ENCODE measurements around the gene PLEKHA7. TPM values are rescaled to one million over a fixed set of nuclear protein-coding genes. Genes with fewer than 3 reads are reported as not detected.

Gene PLEKHA7
- total RNA-seq, 1 experiment from 2014 or later: 18.4 TPM

DNA sequence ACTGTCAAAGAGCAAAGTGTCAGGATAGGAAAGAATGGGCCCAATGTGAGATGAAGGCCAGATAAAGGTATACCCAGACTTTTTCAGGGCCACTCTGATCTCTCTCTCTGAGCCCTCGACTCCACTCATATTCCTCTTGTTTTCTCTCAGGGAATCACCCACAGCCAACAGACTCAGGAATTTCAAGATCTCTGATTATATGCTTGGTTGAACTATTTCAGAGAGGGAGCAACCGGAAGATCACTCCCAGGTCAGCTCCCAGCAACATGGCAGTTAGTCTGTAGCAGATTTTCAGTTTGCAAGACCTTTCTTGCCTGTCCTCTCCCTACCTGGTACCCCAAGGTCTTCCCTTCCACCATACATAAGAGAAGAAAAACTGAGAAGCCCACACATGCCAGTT lies 173.3 kb downstream of the PLEKHA7 start:
- ChIA-PET POLR2A (ENCODE audit: unreplicated experiment) (no interaction called here), CTCF (no interaction called here)
- intact Hi-C loops (cut with micrococcal nuclease): no loop called here
- ATAC-seq (no peak), DNase-seq (no peak)
- Histone ChIP-seq H3K4me2 (ENCODE audit: low read length) (no peak overlapping the region), H4K20me1 (ENCODE audit: low read length) (no peaks in the 10 kb centered on the region), H3K9me2 (replicated peaks; ENCODE audit: low read length) (no peaks in the 10 kb centered on the region), H3K9ac (ENCODE audit: low read length) (no peak overlapping the region), H3F3A (ENCODE audit: low read length, unreplicated experiment) (no peaks in the 10 kb centered on the region), H3K79me2 (ENCODE audit: low read length) (no peaks in the 10 kb centered on the region), H3K36me3 (ENCODE audit: low read depth, low read length) (no peaks in the 10 kb centered on the region), H3K4me1 (ENCODE audit: insufficient read depth, low read length) (no peaks in the 10 kb centered on the region), H2AFZ (ENCODE audit: low read length) (no peak overlapping the region), H3K27ac (ENCODE audit: low read length) (no peak overlapping the region), H3K27me3 (ENCODE audit: low read length) (no peaks in the 10 kb centered on the region), H3K4me3 (ENCODE audit: low read length) (no peak overlapping the region), H3K9me3 (ENCODE audit: low read length) (no peaks in the 10 kb centered on the region)
- BruUV-seq (replicated peaks): no TSS peak
- TF ChIP-seq EZH2phosphoT487 (IDR thresholded peaks at IDR 0.05; ENCODE audit: borderline replicate concordance, low read length) (no peak), EZH2 (IDR thresholded peaks at IDR 0.05; ENCODE audit: low read length, unreplicated experiment) (no peak)
- TF ChIP-seq, protein P1, sequence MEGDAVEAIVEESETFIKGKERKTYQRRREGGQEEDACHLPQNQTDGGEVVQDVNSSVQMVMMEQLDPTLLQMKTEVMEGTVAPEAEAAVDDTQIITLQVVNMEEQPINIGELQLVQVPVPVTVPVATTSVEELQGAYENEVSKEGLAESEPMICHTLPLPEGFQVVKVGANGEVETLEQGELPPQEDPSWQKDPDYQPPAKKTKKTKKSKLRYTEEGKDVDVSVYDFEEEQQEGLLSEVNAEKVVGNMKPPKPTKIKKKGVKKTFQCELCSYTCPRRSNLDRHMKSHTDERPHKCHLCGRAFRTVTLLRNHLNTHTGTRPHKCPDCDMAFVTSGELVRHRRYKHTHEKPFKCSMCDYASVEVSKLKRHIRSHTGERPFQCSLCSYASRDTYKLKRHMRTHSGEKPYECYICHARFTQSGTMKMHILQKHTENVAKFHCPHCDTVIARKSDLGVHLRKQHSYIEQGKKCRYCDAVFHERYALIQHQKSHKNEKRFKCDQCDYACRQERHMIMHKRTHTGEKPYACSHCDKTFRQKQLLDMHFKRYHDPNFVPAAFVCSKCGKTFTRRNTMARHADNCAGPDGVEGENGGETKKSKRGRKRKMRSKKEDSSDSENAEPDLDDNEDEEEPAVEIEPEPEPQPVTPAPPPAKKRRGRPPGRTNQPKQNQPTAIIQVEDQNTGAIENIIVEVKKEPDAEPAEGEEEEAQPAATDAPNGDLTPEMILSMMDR (conservative IDR thresholded peaks at IDR 0.05; ENCODE audit: low read depth, low read length): no peak

DNA sequence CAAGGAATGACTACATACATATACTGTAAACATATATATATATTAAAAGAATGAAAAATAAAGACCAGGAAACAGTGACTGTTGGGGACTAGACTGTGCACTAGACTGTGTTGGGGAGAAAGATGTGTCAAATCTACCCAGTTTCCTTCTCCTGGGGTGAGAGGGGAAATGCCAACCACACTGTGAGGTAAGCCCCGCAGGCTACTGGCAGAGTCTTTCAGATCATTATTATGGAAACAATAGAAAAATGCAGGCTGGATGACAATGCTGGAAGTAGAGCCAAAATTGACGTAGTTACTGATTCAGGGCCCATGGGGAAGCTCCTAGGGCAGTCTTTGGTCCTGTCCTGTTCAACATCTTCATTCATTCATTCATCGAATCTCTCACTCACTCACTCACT lies 174.4 kb downstream of the PLEKHA7 start:
- ATAC-seq (no peak), DNase-seq (no peak)
- CTCF ChIA-PET: no interaction called here
- no peak overlapping the region for H2AFZ ChIP-seq (ENCODE audit: low read length)
- no peaks in the 10 kb centered on the region for H3F3A ChIP-seq (ENCODE audit: low read length, unreplicated experiment)
- H3K9ac ChIP-seq (ENCODE audit: low read length): no peak overlapping the region
- no peaks in the 10 kb centered on the region for H3K27me3 ChIP-seq (ENCODE audit: low read length)
- no TSS peak for BruUV-seq (replicated peaks)
- no peak overlapping the region for H3K27ac ChIP-seq (ENCODE audit: low read length)
- no peaks in the 10 kb centered on the region for H3K4me1 ChIP-seq (ENCODE audit: insufficient read depth, low read length)
- H3K36me3 ChIP-seq (ENCODE audit: low read depth, low read length): no peaks in the 10 kb centered on the region
- intact Hi-C loops (cut with micrococcal nuclease): no loop called here
- POLR2A ChIA-PET (ENCODE audit: unreplicated experiment): no interaction called here
- no peaks in the 10 kb centered on the region for H3K9me2 ChIP-seq (replicated peaks; ENCODE audit: low read length)
- H3K4me2 ChIP-seq (ENCODE audit: low read length): no peak overlapping the region
- H3K9me3 ChIP-seq (ENCODE audit: low read length): no peaks in the 10 kb centered on the region
- TF ChIP-seq EZH2phosphoT487 (IDR thresholded peaks at IDR 0.05; ENCODE audit: borderline replicate concordance, low read length) (no peak), EZH2 (IDR thresholded peaks at IDR 0.05; ENCODE audit: low read length, unreplicated experiment) (no peak)
- TF ChIP-seq, protein P1 (conservative IDR thresholded peaks at IDR 0.05; ENCODE audit: low read depth, low read length): no peak
- H4K20me1 ChIP-seq (ENCODE audit: low read length): no peaks in the 10 kb centered on the region
- H3K79me2 ChIP-seq (ENCODE audit: low read length): no peaks in the 10 kb centered on the region
- H3K4me3 ChIP-seq (ENCODE audit: low read length): no peak overlapping the region

DNA sequence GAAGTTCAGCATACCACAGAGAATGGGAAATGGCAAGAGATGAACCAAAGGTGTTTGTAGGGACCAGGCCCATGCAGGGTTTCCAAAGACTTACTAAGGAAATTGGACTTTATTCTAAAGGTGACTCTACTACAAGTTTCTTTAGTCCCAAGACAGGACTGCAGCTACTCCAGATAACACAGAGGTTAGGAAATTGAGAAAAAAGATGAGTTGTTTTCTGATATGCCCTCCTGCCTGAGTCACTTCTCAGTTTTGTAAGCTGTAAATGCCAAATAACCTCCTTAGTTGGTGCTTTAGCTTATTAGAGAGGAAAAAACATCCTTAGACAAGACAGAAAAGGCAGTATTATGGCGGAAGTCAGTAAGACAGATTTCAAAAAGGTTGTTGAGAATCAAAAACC lies 179.8 kb downstream of the PLEKHA7 start:
- Histone ChIP-seq H3K9me3 (ENCODE audit: low read length) (no peaks in the 10 kb centered on the region), H3K4me3 (ENCODE audit: low read length) (no peak overlapping the region), H3F3A (ENCODE audit: low read length, unreplicated experiment) (no peaks in the 10 kb centered on the region), H3K27me3 (ENCODE audit: low read length) (no peaks in the 10 kb centered on the region), H3K4me2 (ENCODE audit: low read length) (no peak overlapping the region), H3K4me1 (ENCODE audit: insufficient read depth, low read length) (no peaks in the 10 kb centered on the region), H3K36me3 (ENCODE audit: low read depth, low read length) (0 out of 2 replicates have a peak, but pooled peaks cover 4% of the 10 kb centered on the region), H2AFZ (ENCODE audit: low read length) (no peak overlapping the region), H3K79me2 (ENCODE audit: low read length) (no peaks in the 10 kb centered on the region), H3K9me2 (replicated peaks; ENCODE audit: low read length) (no peaks in the 10 kb centered on the region), H3K27ac (ENCODE audit: low read length) (no peak overlapping the region), H4K20me1 (ENCODE audit: low read length) (no peaks in the 10 kb centered on the region), H3K9ac (ENCODE audit: low read length) (no peak overlapping the region)
- POLR2A ChIA-PET (ENCODE audit: unreplicated experiment): no interaction called here
- no peak for ATAC-seq
- no peak for TF ChIP-seq EZH2 (IDR thresholded peaks at IDR 0.05; ENCODE audit: low read length, unreplicated experiment)
- TF ChIP-seq, protein P1 (conservative IDR thresholded peaks at IDR 0.05; ENCODE audit: low read depth, low read length): no peak
- TF ChIP-seq EZH2phosphoT487 (IDR thresholded peaks at IDR 0.05; ENCODE audit: borderline replicate concordance, low read length): no peak
- intact Hi-C loops (cut with micrococcal nuclease): no loop called here
- BruUV-seq (replicated peaks): no TSS peak
- DNase-seq: no peak
- CTCF ChIA-PET: no interaction called here

All from PC-3 (cell line).